ENCODE results near the gene LRATD1.

DNA sequence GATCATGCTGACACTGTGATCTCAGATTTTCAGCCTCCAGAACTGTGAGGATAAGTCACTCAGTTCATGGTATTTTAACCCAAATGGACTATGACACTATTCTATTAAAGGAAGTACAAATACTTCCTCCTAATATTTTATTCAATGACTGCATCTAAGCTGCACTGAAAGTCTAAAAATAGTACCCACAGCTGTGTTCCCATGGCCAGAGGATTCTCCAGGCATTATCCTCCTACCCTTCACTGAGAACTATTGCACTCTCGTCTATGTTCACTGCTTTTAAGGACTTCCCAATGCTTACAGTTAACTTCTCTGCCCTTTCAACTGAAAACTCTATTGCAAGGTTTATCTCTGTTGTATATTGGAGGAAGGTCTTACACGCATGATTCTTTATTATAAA, 15.2 kb downstream of the LRATD1 start:
- TF ChIP-seq, protein P1, sequence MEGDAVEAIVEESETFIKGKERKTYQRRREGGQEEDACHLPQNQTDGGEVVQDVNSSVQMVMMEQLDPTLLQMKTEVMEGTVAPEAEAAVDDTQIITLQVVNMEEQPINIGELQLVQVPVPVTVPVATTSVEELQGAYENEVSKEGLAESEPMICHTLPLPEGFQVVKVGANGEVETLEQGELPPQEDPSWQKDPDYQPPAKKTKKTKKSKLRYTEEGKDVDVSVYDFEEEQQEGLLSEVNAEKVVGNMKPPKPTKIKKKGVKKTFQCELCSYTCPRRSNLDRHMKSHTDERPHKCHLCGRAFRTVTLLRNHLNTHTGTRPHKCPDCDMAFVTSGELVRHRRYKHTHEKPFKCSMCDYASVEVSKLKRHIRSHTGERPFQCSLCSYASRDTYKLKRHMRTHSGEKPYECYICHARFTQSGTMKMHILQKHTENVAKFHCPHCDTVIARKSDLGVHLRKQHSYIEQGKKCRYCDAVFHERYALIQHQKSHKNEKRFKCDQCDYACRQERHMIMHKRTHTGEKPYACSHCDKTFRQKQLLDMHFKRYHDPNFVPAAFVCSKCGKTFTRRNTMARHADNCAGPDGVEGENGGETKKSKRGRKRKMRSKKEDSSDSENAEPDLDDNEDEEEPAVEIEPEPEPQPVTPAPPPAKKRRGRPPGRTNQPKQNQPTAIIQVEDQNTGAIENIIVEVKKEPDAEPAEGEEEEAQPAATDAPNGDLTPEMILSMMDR (conservative IDR thresholded peaks at IDR 0.05 in 1 of 2, IDR thresholded peaks at IDR 0.05 in 1 of 2; ENCODE audit: low read depth in 1 of 2, low read length in 2 of 2), result no peak
- TF ChIP-seq EZH2 (IDR thresholded peaks at IDR 0.05; ENCODE audit: low read length, missing control alignments), result no peak

Data from fibroblast of lung (primary cell).